PC-3 (cell line): ENCODE results near the gene TMEM167B. TPM values are rescaled to one million over a fixed set of nuclear protein-coding genes. Genes with fewer than 3 reads are reported as not detected.

ENCODE experiments used
- ATAC-seq: fragments of 200-7000 bp; cut with Tn5 transposase; 2 replicates; pipeline ENCODE4 v1.9.1; 2020; ENCODE audit warnings: mild to moderate bottlenecking, moderate library complexity
- BruUV-seq: library from RNA; stranded (reverse); fragments of 400-500 nt; replicated peaks from 2 replicates; lab custom pipeline; 2021; lab: Mats Ljungman, UMichigan
- CTCF ChIA-PET: fragments of 300-600 bp; sonication (Branson Sonifier 250); formaldehyde crosslinking; loops from one replicate; lab custom pipeline; 2022; ENCODE audit warnings: antibody characterized with exemption; lab: Charles Lee
- POLR2A ChIA-PET: fragments of 300-600 bp; sonication (Branson Sonifier 250); formaldehyde crosslinking; loops from one replicate; lab custom pipeline; 2022; ENCODE audit warnings: antibody characterized with exemption; ENCODE audit not compliant: unreplicated experiment; lab: Charles Lee
- DNase-seq: peaks from one replicate; pipeline ENCODE4 v3.0.0-alpha.2; 2015
- H2AFZ ChIP-seq: fragments of 300-600 bp; sonication (generic); 2 replicates; pipeline ENCODE4 v1.6.0; 2016; ENCODE audit warnings: antibody characterized with exemption, low read length
- H3F3A ChIP-seq: fragments of 300-600 bp; sonication (generic); one replicate; pipeline ENCODE4 v1.6.0; 2017; ENCODE audit warnings: antibody characterized with exemption, low read length, control low read depth, mild to moderate bottlenecking; ENCODE audit not compliant: unreplicated experiment
- H3K27ac ChIP-seq: fragments of 300-600 bp; sonication (generic); 2 replicates; pipeline ENCODE4 v1.5.1; 2016; ENCODE audit warnings: mild to moderate bottlenecking, low read length
- H3K27me3 ChIP-seq: fragments of 300-600 bp; sonication (generic); 2 replicates; pipeline ENCODE4 v1.6.1; 2016; ENCODE audit warnings: low read length, mixed read lengths
- H3K36me3 ChIP-seq: fragments of 300-600 bp; sonication (generic); 2 replicates; pipeline ENCODE4 v1.6.1; 2016; ENCODE audit warnings: low read depth, mixed run types, low read length, mixed read lengths
- H3K4me1 ChIP-seq: fragments of 300-600 bp; sonication (generic); 2 replicates; pipeline ENCODE4 v1.5.1; 2016; ENCODE audit warnings: low read length; ENCODE audit not compliant: insufficient read depth
- H3K4me2 ChIP-seq: fragments of 300-600 bp; sonication (generic); 2 replicates; pipeline ENCODE4 v1.6.0; 2016; ENCODE audit warnings: low read length
- H3K4me3 ChIP-seq: fragments of 300-600 bp; sonication (generic); 2 replicates; pipeline ENCODE4 v1.5.1; 2016; ENCODE audit warnings: mild to moderate bottlenecking, low read length, mixed read lengths
- H3K79me2 ChIP-seq: fragments of 300-600 bp; sonication (generic); 2 replicates; pipeline ENCODE4 v1.6.1; 2017; ENCODE audit warnings: low read length, mixed read lengths
- H3K9ac ChIP-seq: fragments of 300-600 bp; sonication (generic); 2 replicates; pipeline ENCODE4 v1.6.0; 2016; ENCODE audit warnings: mild to moderate bottlenecking, low read length
- H3K9me2 ChIP-seq: fragments of 300-600 bp; sonication (generic); replicated peaks from 2 replicates; pipeline ENCODE4 v1.6.1; 2016; ENCODE audit warnings: mixed run types, low read length, mixed read lengths
- H3K9me3 ChIP-seq: fragments of 300-600 bp; sonication (generic); 2 replicates; pipeline ENCODE4 v1.6.1; 2016; ENCODE audit warnings: low read length, mixed read lengths
- H4K20me1 ChIP-seq: fragments of 300-600 bp; sonication (generic); 2 replicates; pipeline ENCODE4 v1.6.1; 2016; ENCODE audit warnings: low read length, mixed read lengths
- CTCF ChIP-seq: fragments of 300-600 bp; sonication (generic); conservative IDR thresholded peaks from 2 replicates; pipeline ENCODE4 v1.5.1; 2017; ENCODE audit warnings: antibody characterized with exemption, low read depth, mild to moderate bottlenecking, low read length
- EZH2 ChIP-seq: fragments of 300-600 bp; sonication (generic); IDR thresholded peaks from one replicate; pipeline ENCODE4 v1.6.1; 2017; ENCODE audit warnings: antibody characterized with exemption, mild to moderate bottlenecking, low read length; ENCODE audit not compliant: unreplicated experiment
- EZH2phosphoT487 ChIP-seq: fragments of 300-600 bp; sonication (generic); IDR thresholded peaks from 2 replicates; pipeline ENCODE4 v1.6.1; 2018; ENCODE audit warnings: mild to moderate bottlenecking, antibody characterized with exemption, low read length, borderline replicate concordance
- intact Hi-C: fragments of 100-400 bp; cut with micrococcal nuclease; formaldehyde crosslinking; loops from 2 replicates; pipeline ENCODE4 v1.9.0; 2023
- total RNA-seq: library from RNA; depleted of rRNA; stranded (reverse); fragments of >200 nt; gene quantifications from 2 replicates; pipeline ENCODE4 v1.2.3, GENCODE V29; 2014

TMEM167B gene
- total RNA-seq, 1 experiment from 2014 or later = 27.7 TPM

- intact Hi-C loops = no loop called here
- H3K4me2 ChIP-seq = no peak overlapping the region
Observed at GRCh38 chr1:109084563-109085517, 5.7 kb upstream of the TMEM167B start.

GRCh38 chr1:109089242-109090015 is 1.1 kb upstream of the TMEM167B start:
- TF ChIP-seq CTCF (peak; percentile 87), EZH2 (no peak), EZH2phosphoT487 (no peak)
- H3K9me3 ChIP-seq = no peaks in the 10 kb centered on the region
- peak overlapping the region; percentile 99 for H2AFZ ChIP-seq
- no peak overlapping the region for H3K27ac ChIP-seq
- peaks cover 39% of the 10 kb centered on the region for H3K79me2 ChIP-seq
- H3F3A ChIP-seq = no peaks in the 10 kb centered on the region
- peaks cover 17% of the 10 kb centered on the region for H3K4me1 ChIP-seq
- H3K27me3 ChIP-seq = no peaks in the 10 kb centered on the region
- H3K9me2 ChIP-seq = no peaks in the 10 kb centered on the region
- DNase-seq (peak; percentile 94), ATAC-seq (peak; percentile 43)
- peak overlapping the region; percentile 96 for H3K4me2 ChIP-seq
- intact Hi-C loops = loop anchor here (1.0 kb wide), 2 partner anchors 23 to 174 kb away; a partner anchor contains a TSS
- H3K9ac ChIP-seq = peak overlapping the region; percentile 90; the same call in 1 of the 2 replicates
- POLR2A ChIA-PET = interaction anchor here (2.3 kb wide), 1 partner anchor 11 kb away, joined by 7 read pairs; no protein-coding TSS in a partner anchor
- H3K36me3 ChIP-seq = peaks cover 4% of the 10 kb centered on the region; the same call in 1 of the 2 replicates
- CTCF ChIA-PET = interaction anchor here (0.6 to 0.8 kb wide), 3 partner anchors 11 to 112 kb away, joined by 3 to 5 read pairs (median 4); a partner anchor contains a TSS
- no peaks in the 10 kb centered on the region for H4K20me1 ChIP-seq
- no TSS peak for BruUV-seq
- peak overlapping the region; percentile 89 for H3K4me3 ChIP-seq

More at GRCh38 chr1:109084563-109085517, 5.7 kb upstream of the TMEM167B start:
- H3K27me3 ChIP-seq = no peaks in the 10 kb centered on the region
- ChIA-PET POLR2A (no interaction called here), CTCF (no interaction called here)
- no TSS peak for BruUV-seq
- no peaks in the 10 kb centered on the region for H3K36me3 ChIP-seq
- no peak for TF ChIP-seq EZH2phosphoT487
- no peak for TF ChIP-seq EZH2
- no peak for TF ChIP-seq CTCF
- ATAC-seq = peak; percentile 43
- DNase-seq = peak; percentile 26
- no peaks in the 10 kb centered on the region for H4K20me1 ChIP-seq
- H3K79me2 ChIP-seq = peaks cover 5% of the 10 kb centered on the region; the same call in 1 of the 2 replicates
- peaks cover 8% of the 10 kb centered on the region; the same call in 1 of the 2 replicates for H3K4me1 ChIP-seq
- H3K27ac ChIP-seq = no peak overlapping the region
- H2AFZ ChIP-seq = no peak overlapping the region
- H3K9me2 ChIP-seq = no peaks in the 10 kb centered on the region
- H3K4me3 ChIP-seq = no peak overlapping the region
- no peaks in the 10 kb centered on the region for H3F3A ChIP-seq
- no peaks in the 10 kb centered on the region for H3K9me3 ChIP-seq
- H3K9ac ChIP-seq = no peak overlapping the region
